PFSK-1 (cell line): ENCODE measurements around the gene METTL26.

Experiments
- POLR2AphosphoS5 ChIP-seq: IDR thresholded peaks from 2 replicates; pipeline ENCODE4 v1.6.1; 2012; ENCODE audit warnings: low read depth, mild to moderate bottlenecking, control low read depth, low read length, moderate library complexity
- REST ChIP-seq, 2 experiments: IDR thresholded peaks; 2 replicates each; pipeline versions ENCODE4 v1.6.1 to v1.8.0; 2011 to 2012; ENCODE audit warnings: low read depth in 2 of 2, low read length in 2 of 2, control low read depth in 1 of 2, inconsistent platforms in 1 of 2, mild to moderate bottlenecking in 1 of 2, moderate library complexity in 1 of 2; ENCODE audit not compliant: insufficient read depth in 1 of 2

GRCh38 chr16:673399-673991 is 37.4 kb upstream of the METTL26 start:
- TF ChIP-seq REST (IDR thresholded peaks at IDR 0.05; ENCODE audit: insufficient read depth in 1 of 2, low read depth in 2 of 2, low read length in 2 of 2), result no peak
- no peak for TF ChIP-seq POLR2AphosphoS5
